HG03139 (cell line): ENCODE results near the gene WBP2.
"Not testable (repeated sequence)": the region's sequence is repeated elsewhere in the genome, so short reads cannot be mapped to it uniquely, and the experiment has no call there.

Experiments used
- ATAC-seq: cut with Tn5 transposase; IDR thresholded peaks from one replicate; pipeline ENCODE4 v1.9.1; 2021; ENCODE audit not compliant: unreplicated experiment

The WBP2 gene

DNA sequence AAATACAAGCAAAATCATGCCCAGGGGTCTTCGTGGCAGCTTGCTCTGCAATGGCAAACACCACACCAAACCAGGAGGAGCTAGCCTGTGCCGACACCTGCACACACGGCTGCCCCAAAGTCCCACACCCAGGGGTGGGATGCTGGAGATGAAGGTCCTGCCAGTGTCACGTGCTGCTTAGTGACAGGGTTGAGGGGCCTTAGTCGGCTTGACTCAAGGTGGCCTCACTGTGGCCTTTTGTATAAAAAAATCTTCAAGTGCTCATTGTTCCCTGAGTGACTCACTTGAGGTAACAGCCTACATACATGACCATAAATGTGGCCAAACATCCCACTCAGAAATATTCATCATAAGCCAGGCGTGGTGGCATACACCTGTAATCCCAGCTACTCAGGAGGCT, 34.3 kb upstream of the WBP2 start:
- ATAC-seq: no peak

DNA sequence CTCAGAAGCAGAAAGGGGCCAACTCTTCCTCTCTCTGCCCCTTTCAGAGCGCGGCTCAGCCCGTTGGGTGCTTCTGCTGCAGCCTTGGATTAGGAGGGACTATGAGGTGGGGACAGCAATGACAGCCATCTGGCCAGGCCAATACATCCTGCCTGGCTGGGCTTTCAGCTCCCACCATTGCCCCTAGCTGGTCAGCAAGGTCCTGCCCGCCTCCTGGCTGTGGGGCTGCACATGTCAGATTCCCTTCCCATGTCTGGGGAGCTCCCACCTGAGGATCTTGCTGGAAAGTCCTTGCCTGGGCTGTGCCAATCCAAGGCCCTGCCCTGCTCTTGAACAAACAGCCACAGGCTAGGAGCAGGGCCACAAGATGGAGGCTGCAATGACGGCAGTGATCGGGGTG, 33.3 kb upstream of the WBP2 start:
- ATAC-seq: no peak

DNA sequence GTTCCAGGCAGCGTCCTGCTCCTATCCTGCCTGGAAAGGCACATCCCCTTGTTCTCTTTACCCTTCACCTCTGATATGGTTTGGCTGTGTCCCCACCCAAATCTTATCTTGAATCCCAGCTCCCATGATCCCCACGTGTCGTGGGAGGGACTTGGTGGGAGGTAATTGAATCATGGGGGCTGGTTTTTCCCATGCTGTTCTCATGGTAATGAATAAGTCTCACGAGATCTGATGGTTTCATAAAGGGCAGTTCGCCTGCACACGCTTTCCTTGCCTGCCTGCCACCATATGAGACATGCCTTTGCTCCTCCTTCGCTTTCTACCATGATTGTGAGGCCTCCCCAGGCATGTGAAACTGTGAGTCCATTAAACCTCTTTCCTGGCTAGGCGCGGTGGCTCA, 30.7 kb upstream of the WBP2 start:
- ATAC-seq: not testable (repeated sequence)

DNA sequence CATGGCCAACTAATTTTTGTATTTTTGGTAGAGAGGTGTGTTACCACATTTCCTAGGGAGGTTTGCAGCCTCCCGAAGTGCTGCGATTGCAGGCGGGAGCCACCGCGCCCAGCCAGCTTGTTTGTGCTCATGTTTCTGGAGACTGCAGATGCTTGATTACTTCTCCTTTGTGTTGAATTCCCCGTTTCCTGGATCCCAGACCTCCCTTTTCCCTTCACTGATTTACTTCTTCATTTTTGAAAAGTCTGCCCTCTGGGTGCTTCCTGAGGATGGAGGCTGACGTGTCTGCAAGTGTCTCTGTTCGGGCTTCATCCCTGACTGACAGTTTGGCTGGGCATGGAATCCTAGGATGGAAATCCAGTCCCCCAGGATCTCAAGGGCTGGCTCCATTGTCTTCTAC, 30.3 kb upstream of the WBP2 start:
- no peak for ATAC-seq

DNA sequence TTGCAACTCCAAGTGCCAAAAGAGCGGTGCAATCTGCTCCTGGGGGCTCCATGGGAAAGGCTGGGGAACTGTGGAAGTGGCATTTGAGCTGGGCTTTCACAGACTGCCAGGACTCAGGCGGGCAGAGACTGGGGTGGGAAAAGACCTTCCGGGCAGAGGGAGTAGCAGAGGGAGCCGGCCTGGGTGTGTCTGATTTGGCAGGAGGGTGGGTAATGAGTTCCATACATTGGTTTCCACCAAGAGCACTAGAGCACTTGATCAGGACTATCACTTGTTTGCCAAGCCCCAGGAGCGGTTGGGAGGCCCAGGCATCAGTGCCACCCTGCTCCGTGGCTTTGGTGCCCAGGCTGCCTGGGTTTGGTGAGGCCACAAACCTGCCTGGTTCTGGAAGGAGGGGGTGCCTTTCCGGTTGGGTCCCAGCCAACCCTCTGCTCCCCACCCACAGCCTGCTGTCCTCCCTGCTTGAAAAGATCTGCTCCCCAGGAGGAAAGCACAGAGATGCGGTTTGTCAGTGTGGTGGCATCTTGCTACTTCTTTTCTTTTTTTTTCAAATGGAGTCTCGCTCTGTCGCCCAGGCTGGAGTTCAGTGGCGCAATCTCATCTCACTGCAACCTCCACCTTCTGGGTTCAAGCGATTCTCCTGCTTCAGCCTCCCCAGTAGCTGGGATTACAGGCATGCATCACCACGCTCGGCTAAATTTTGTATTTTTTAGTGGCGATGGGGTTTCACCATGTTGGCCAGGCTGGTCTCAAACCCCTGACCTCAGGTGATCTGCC, 26.7 kb upstream of the WBP2 start:
- no peak for ATAC-seq

DNA sequence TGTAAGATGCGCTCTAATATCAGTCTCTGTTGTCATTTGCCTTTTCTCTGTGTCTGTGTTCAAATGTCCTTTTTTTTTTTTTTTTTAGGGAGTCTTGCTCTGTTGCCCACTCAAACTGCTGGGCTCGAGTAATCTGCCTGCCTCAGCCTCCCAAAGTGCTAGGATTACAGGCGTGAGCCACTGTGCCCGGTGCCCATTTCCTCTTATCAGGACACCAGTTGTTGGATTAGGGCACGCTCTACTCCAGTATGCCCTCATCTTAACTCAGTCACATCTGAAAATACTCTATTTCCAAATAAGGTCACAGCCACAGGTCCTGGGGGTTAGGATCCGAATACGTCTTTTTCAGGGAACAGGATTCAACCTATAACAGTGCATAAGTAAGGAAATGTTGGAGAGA, 25.1 kb upstream of the WBP2 start:
- ATAC-seq: no peak

DNA sequence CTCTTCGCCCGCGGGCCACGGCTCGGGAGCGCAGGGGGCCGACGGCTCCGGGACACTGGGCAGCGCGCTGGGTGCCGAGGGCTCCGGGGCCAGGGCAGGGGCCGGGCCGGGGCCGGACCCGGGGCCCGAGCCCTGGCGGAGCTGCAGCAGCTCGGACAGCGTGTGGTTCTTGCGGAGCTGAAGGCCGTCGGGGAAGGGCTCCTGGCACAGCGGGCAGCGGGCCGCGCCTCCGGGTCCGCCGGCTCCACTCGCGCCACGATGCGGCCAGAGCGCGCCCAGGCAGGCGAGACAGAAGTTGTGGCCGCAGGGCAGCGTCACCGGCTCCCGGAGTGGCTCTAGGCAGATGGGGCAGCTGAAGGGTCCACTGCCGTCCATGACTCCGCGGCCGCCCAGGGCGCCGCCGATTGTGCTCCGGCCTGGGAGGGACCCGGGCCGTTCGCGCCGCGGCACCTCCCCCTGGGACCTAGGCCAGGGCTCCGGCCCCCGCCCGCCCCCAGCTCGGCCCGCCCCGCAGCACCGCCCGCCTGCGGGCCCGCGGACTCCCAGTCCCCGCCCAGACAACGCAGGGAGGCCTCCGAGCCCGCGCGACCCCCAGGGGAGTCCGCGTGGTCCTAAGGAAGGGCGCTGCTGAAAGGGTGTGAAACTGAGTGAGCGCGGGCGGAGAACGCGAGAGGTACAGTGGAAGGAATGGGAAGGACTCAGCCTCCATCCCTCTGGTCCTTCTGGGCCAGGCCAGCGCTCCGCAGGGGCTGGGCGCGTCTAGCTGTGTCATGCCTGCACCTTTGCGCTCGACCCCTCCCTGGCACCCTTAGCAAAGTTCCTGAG, 23.3 kb upstream of the WBP2 start, which contains the start of gene TRIM47:
TRIM47 (minus strand) TSS at position 408 of the 825 bp plus-strand sequence; CDS start at position 375, 33 bp downstream.
- ATAC-seq: peak; percentile 11

DNA sequence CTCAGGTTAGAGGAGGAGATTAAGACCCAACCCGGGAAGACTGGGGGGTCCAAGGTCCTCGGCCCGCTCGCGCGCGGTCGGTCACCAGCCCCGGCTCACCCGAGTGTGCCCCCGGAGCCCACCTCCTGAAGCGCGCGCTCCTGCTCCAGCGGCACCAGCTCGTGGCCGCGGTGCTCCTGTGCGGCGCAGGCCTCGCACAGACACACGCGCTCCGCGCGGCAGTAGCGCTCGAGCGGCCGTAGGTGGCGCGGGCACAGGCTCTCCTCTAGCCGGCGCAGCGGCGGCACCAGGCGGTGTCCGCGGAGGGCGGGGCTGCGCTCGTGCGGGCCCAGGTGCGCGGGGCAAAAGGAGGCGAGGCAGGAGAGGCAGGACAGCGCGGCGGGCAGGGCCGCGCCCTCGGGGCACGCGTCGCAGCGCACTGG, 22.6 kb upstream of the WBP2 start:
- peak; percentile 45 for ATAC-seq

DNA sequence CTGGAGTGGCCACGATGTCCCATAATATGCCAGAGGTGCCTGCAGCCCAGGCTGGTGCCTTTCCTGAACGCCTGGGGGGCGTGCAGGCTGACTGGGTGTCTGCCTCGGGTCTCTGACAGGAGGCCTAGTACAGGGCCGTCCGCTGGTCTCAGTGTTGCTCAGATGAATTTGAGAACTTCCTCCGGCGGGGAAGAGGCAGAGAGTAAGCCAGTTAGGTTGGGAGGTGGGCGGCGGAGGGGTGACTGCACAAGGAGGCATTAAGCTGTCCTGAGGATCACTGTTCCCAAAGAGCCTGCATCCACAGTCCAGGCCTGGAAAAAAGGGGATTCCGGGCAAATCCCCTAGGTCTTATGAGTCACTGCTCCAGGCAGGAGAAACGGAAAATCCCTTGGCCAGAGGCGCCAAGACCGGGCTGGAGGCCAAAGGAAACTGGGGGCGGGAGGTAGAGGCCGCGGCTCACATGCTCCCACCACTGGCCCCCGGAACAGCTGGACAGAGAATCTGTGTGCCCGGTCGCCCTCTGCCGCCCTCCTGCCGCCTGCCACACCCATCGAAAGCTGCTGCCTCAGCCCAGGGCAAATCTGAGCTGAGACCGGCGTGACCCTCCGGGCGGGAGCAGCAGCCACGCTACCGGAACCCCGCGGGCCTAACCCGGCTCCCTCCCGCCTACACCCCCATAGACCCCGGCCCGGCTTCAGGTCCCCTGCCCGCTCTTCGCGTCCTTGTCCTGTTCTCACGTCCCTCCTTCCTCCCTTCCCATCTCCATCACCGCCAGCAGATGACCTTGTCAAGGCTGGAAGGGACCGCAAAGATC, 22.0 kb upstream of the WBP2 start:
- ATAC-seq: no peak

DNA sequence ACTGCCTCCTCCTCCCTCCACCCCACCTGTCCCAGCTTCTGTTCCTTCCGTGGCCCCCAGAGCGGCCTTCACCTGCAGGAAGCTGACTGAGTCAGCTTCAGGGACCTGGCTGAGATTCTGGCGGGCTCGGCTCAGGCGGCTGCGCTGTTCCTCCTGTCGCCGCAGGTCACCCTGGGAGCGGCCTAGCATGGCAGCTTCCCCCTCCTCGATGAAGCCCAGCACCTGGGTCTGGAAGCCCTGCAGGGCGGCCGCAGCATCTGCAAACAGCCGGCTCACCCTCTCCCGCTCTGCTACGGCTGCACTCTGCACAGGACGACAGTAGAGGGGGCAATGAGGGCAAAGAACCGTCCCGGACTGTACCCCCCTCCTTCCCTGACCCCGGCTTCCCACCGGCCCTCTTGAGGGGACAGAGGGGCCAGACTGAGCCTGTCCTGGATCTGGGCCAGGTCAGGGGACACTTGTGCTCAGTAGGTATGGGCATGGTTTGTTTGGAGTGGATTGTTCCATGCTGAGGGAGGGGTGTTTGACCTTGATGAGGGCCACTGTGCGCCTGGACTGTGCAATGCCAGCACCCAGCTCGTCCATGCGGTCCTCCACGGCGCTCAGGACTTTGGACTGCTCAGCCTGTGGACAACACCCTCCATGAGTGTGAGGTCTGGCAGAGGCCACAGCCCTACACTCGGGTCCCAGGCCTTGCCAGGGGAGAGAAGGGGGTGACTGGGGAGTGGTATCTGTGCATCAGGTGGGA, 21.2 kb upstream of the WBP2 start:
- no peak for ATAC-seq

DNA sequence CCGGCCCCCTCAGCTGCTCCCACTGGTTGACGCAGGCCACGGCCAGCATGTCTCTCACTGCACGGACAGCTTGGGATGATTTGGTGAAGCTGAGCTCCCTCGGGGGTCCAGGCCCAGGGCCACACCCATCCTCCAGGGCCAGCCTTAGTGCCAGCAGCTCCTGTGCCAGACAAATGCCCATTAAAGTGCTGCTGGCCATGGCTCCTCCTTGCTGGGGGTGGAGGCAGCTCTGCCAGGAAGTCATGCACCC, 20.7 kb upstream of the WBP2 start:
- no peak for ATAC-seq

DNA sequence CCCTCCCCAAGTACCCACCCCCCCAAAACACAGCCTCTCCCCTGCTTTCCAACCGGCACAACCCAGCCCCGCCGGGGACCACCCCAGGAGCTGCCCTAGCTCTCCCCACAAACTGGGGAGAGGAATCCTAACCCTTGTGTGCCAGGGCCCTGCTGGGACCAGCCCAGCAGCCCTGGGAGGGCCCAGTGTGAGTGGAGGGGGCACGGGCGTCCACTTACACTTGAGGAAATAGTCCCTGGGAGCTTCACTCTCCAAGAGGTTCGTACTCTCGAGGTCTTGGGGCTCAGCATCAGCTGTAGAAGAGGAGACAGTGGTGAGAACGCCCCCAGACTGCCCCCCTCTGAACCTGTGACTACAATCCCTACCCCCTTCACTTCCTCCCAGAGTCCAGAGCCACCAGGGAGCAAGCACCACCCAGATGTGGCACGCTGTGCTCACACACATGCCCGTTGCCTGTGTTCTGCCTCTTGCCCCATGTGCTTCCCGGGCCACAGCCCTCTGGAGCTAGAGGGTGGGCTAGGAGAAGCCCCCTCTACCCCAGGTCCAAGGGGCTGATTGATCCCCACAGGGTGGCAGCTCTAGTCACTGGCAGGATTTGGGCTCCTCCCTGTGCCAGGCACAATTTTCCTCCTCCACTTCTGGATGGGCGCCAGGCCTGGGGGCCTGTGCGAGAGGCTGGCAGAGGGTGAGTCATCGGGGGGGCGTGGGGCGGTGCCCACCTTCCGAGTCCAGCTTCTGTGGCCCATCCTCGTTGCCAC, 20.2 kb upstream of the WBP2 start:
- no peak for ATAC-seq

DNA sequence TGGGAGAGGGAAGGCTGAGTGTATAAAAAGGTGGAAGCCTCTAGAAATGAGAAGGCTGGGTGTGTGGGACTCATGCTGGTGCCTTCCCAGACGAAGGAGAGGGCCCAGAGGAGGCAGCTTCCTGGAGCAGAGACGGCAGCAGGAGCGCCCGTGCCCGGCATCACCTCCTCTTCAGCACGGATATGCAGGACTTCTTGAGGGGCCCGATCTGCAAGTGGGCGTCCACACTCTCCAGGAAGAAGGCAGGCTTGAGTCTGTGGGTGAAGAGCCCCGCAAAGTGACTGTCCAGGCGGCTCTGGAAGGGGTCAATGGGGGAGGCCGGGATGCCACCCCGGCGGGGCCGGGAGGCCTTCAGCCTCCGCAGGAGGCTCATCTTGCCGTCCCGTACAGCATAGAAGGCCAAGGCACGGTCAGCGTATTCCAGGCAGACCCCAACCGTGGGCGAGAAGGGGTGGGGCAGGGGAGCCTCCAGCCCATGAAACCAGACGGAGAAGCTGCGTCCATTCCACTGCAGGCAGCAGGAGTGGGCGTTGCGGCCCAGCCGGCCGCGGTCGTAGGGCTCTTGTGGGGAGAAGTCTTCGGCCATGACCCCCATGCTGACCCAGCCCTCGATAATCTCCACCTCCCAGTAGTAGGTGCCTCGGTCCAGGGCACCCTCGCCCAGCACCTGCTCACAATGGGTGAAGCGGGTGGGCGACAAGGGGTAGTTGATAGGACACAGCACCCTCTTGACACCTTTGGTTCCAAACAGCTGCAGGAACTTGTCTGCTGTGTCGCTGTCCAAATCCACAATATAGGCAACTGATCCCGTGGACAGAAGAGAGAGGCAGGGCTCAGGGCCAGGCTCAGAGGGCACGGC, 19.4 kb upstream of the WBP2 start:
- no peak for ATAC-seq

DNA sequence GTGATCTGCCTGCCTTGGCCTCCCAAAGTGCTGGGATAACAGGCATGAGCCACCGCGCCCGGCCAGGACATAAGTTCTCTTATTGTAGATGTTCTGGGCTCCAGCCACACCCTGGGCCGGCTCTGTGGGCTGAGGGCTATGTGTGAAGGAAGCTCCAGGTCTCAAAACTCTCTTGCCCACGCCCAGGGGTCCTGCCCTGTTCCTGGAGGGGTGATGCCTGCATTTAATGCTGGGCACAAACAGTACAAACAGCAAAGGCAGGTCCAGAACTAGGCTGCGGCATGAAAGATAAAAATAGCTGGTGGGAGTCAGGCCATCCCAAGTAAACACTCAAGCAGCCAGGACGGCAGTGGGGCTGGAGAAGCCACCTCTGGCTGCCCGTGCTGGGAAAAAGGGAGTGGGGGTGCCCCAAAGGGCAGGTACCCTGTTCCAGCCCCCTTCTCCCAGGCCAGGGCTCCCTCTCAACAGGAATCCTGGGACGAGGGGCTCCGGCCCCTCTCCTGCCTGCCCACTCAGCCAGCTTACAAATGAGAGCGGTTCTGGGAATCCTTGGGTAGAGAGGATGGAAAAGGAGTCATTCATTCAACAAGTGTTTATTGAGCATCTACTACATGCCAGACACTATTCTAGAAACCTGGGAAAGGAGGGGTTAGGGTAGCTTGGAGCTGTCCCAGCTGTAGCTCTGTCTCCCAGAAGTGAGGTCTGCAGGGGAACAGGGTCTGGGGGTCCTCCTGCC, 18.6 kb upstream of the WBP2 start:
- ATAC-seq: no peak

DNA sequence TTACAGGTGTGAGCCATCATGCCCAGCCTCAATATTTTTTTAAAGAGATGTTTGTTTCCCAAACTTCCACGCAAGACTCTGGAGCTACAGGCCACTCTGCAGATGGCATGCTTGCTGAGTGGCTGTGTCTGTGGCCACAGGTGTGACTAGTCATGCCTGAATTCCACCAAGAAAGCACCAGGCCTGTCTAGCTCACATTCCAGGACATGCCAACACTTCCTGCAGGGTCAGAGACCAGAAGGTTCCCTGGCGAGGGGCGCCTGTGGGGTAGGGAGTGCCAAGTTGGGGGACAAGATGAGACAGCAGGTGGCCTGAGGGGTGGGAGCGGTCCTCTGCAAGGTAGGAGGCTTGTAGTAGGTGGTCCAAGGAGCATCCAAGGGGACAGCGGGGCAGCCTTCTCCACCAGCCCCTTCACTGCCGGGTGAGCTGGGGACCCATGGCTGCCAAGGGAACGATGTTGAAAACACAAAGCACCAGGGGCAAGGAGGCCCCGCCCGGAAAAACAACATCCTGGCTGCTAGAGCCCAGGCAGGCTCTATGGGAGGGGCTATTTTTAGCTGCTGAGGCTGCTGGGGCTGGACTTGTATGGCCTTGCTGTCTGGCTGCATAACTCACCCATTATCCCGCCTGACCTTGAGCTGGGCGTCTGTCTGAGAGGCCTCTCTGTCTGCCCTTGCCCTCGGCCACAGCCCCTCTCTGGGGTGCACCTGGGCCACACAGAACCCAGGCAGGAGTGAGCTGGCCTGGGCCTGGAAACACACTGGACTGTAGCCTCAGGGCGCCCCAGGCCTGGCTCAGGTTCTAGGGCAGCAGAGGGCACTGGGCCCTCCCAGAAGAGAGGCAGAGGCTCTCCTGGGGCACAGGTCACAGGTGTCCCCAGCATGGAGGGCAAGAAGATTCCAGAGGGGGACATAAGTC, 17.6 kb upstream of the WBP2 start:
- ATAC-seq: no peak

DNA sequence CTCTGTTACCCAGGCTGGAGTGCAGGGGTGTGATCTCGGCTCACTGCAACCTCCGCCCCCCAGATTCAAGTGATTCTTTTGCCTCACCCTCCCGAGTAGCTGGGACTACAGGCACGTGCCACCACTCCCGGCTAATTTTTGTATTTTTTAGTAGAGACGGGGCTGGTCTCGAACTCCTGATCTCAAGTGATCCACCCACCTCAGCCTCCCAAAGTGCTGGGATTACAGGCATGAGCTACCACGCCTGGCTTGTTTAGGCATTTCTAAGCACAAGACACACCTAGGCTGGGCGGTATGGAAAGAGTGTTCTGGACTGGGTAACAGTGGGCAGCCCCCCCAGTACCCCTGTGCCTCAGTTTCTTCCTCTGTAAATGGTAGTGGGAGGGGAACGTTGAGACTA, 15.1 kb upstream of the WBP2 start:
- ATAC-seq: not testable (repeated sequence)

DNA sequence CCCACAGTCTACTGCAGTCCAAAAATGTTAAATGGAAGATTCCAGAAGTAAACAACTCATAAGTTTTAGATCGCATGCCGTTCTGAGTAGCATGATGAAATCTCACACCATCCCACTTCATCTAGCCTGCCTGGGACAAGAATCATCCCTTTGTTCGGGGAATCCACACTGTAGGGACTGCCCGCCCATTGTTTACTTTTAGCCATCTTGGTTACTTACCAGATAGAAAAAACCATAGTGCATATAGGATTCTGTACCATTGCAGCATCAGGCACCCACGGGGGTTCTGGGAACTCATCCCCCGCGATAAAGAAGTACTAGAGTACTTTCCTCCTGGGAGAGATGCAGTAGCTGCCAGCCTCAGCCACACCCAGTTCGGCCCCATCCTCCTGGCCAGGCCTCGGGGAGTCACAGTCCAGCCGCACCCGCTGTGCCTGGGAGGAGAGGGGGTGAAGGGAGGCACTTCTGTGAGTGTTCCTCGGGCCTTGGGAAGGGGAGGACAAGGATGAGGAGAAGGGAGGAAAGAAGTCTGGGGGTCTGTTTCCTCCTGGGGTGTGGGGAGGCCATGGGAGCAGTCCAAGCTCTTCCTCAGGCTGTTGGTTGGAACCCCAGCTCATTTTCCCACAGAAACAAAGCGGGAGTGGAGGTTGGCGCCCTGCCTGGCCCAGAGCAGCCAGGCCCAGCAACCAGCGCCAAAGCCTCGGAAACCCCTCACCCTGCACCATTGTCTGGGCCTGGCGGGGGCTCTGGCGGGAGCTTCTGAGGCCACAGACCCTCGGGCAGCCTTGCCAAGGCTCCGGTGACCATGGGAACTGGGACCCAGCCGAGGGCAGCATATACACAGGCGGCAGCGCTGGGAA, 14.4 kb upstream of the WBP2 start:
- ATAC-seq: no peak
